Stimulated activated CD4-positive, alpha-beta T cell treated with anti-CD3 and anti-CD28 coated beads, TNF-alpha, amount 100 ng/mL, for 24 hours (primary cell): ENCODE measurements around the gene BIRC7.

Experiments used
- DNase-seq, 3 experiments: peaks; one replicate each; pipeline ENCODE4 v3.0.0-alpha.2; 2020; ENCODE audit warnings: low read depth in 3 of 3

BIRC7 gene

GRCh38 chr20:63264519-63264918, 28.8 kb downstream of the BIRC7 start:
- no peak for DNase-seq

- DNase-seq, result no peak
These were observed 30.3 kb downstream of the BIRC7 start for GRCh38 chr20:63265891-63266515.

GRCh38 chr20:63267691-63268090, 32.0 kb downstream of the BIRC7 start:
- DNase-seq, result no peak

- DNase-seq, result no peak
These were observed 32.6 kb downstream of the BIRC7 start for GRCh38 chr20:63268256-63268655.

- no peak for DNase-seq
These were observed 33.1 kb downstream of the BIRC7 start for GRCh38 chr20:63268671-63269439.

GRCh38 chr20:63269724-63270123, 34.0 kb downstream of the BIRC7 start:
- no peak for DNase-seq

GRCh38 chr20:63270606-63271325, 35.1 kb downstream of the BIRC7 start:
- DNase-seq, result no peak

- DNase-seq, result peak; percentile 82 to 90 (median 85)
These were observed 36.7 kb downstream of the BIRC7 start, which contains the start of gene ARFGAP1 for GRCh38 chr20:63272105-63273058. ARFGAP1 (plus strand) TSS chr20:63272813; CDS start chr20:63275581, 2,768 bp downstream.

- DNase-seq, result no peak
These were observed 37.4 kb downstream of the BIRC7 start for GRCh38 chr20:63273059-63273579.

- no peak for DNase-seq
These were observed 38.1 kb downstream of the BIRC7 start for GRCh38 chr20:63273635-63274380.

- no peak for DNase-seq
These were observed 38.9 kb downstream of the BIRC7 start for GRCh38 chr20:63274381-63275228.

GRCh38 chr20:63275825-63276224, 40.1 kb downstream of the BIRC7 start:
- DNase-seq, result no peak

- DNase-seq, result no peak
These were observed 41.3 kb downstream of the BIRC7 start for GRCh38 chr20:63276956-63277355.

GRCh38 chr20:63277466-63278272, 42.0 kb downstream of the BIRC7 start:
- no peak for DNase-seq

- DNase-seq, result no peak
These were observed 43.0 kb downstream of the BIRC7 start for GRCh38 chr20:63278661-63279060.

GRCh38 chr20:63279931-63280330, 44.2 kb downstream of the BIRC7 start:
- no peak for DNase-seq

- DNase-seq, result no peak
These were observed 44.7 kb downstream of the BIRC7 start for GRCh38 chr20:63280371-63280770.

GRCh38 chr20:63280929-63281545, 45.3 kb downstream of the BIRC7 start:
- no peak for DNase-seq
